Neuron (in vitro differentiated cells): ENCODE results near the gene ITIH1.

Experiments
- H2AFZ ChIP-seq: one replicate; pipeline ENCODE4 v1.6.1; 2013; ENCODE audit warnings: low read depth, mild to moderate bottlenecking, inconsistent platforms, low read length, moderate library complexity
- H3K27me3 ChIP-seq: one replicate; pipeline ENCODE4 v1.6.1; 2013; ENCODE audit warnings: low read length; ENCODE audit not compliant: insufficient read depth
- H3K36me3 ChIP-seq: one replicate; pipeline ENCODE4 v1.6.1; 2013; ENCODE audit warnings: low read length; ENCODE audit not compliant: insufficient read depth
- H3K4me1 ChIP-seq: one replicate; pipeline ENCODE4 v1.6.1; 2013; ENCODE audit warnings: low read length; ENCODE audit not compliant: insufficient read depth
- H3K4me3 ChIP-seq: 2 replicates; pipeline ENCODE4 v1.5.1; 2013; ENCODE audit warnings: mild to moderate bottlenecking, low read length, moderate library complexity
- H3K9me3 ChIP-seq: one replicate; pipeline ENCODE4 v1.6.1; 2013; ENCODE audit warnings: low read length

Gene ITIH1

GRCh38 chr3:52788890-52789745 lies 11.7 kb downstream of the ITIH1 start:
- no peaks in the 10 kb centered on the region for H3K4me1 ChIP-seq
- no peak overlapping the region for H2AFZ ChIP-seq
- H3K4me3 ChIP-seq, result no peak overlapping the region
- H3K27me3 ChIP-seq, result peaks cover 4% of the 10 kb centered on the region
- H3K9me3 ChIP-seq, result no peaks in the 10 kb centered on the region
- no peaks in the 10 kb centered on the region for H3K36me3 ChIP-seq

- H3K9me3 ChIP-seq, result no peaks in the 10 kb centered on the region
- no peak overlapping the region for H2AFZ ChIP-seq
- H3K4me1 ChIP-seq, result peaks cover 2% of the 10 kb centered on the region
- H3K36me3 ChIP-seq, result no peaks in the 10 kb centered on the region
- no peak overlapping the region for H3K4me3 ChIP-seq
- H3K27me3 ChIP-seq, result peaks cover 4% of the 10 kb centered on the region
Observed at GRCh38 chr3:52789746-52790040, 12.3 kb downstream of the ITIH1 start.

- no peak overlapping the region for H2AFZ ChIP-seq
- no peaks in the 10 kb centered on the region for H3K36me3 ChIP-seq
- no peaks in the 10 kb centered on the region for H3K9me3 ChIP-seq
- no peak overlapping the region for H3K4me3 ChIP-seq
- peaks cover 4% of the 10 kb centered on the region for H3K4me1 ChIP-seq
- peaks cover 4% of the 10 kb centered on the region for H3K27me3 ChIP-seq
Observed at GRCh38 chr3:52790337-52790736, 12.9 kb downstream of the ITIH1 start.

GRCh38 chr3:52790741-52791140 lies 13.3 kb downstream of the ITIH1 start:
- Histone ChIP-seq H3K36me3 (no peaks in the 10 kb centered on the region), H3K4me1 (peaks cover 4% of the 10 kb centered on the region), H2AFZ (no peak overlapping the region), H3K4me3 (no peak overlapping the region), H3K27me3 (peaks cover 4% of the 10 kb centered on the region), H3K9me3 (no peaks in the 10 kb centered on the region)

- Histone ChIP-seq H3K4me3 (no peak overlapping the region), H3K4me1 (peaks cover 4% of the 10 kb centered on the region), H3K27me3 (peaks cover 4% of the 10 kb centered on the region), H3K36me3 (no peaks in the 10 kb centered on the region), H2AFZ (no peak overlapping the region), H3K9me3 (no peaks in the 10 kb centered on the region)
Observed at GRCh38 chr3:52791366-52791765, 14.0 kb downstream of the ITIH1 start.

GRCh38 chr3:52791928-52792327 lies 14.5 kb downstream of the ITIH1 start:
- Histone ChIP-seq H3K4me1 (peaks cover 4% of the 10 kb centered on the region), H2AFZ (no peak overlapping the region), H3K36me3 (no peaks in the 10 kb centered on the region), H3K4me3 (no peak overlapping the region), H3K9me3 (no peaks in the 10 kb centered on the region), H3K27me3 (peaks cover 4% of the 10 kb centered on the region)

GRCh38 chr3:52792413-52792812 lies 15.0 kb downstream of the ITIH1 start:
- H3K9me3 ChIP-seq, result no peaks in the 10 kb centered on the region
- H3K27me3 ChIP-seq, result peaks cover 4% of the 10 kb centered on the region
- no peaks in the 10 kb centered on the region for H3K36me3 ChIP-seq
- H3K4me1 ChIP-seq, result peaks cover 4% of the 10 kb centered on the region
- no peak overlapping the region for H2AFZ ChIP-seq
- no peak overlapping the region for H3K4me3 ChIP-seq

- no peaks in the 10 kb centered on the region for H3K9me3 ChIP-seq
- peaks cover 4% of the 10 kb centered on the region for H3K4me1 ChIP-seq
- no peaks in the 10 kb centered on the region for H3K36me3 ChIP-seq
- no peak overlapping the region for H3K4me3 ChIP-seq
- peaks cover 2% of the 10 kb centered on the region for H3K27me3 ChIP-seq
- no peak overlapping the region for H2AFZ ChIP-seq
Observed at GRCh38 chr3:52792961-52793695, 15.7 kb downstream of the ITIH1 start.

- peaks cover 2% of the 10 kb centered on the region for H3K27me3 ChIP-seq
- H3K4me1 ChIP-seq, result peaks cover 4% of the 10 kb centered on the region
- no peaks in the 10 kb centered on the region for H3K9me3 ChIP-seq
- H2AFZ ChIP-seq, result no peak overlapping the region
- no peaks in the 10 kb centered on the region for H3K36me3 ChIP-seq
- no peak overlapping the region for H3K4me3 ChIP-seq
Observed at GRCh38 chr3:52793702-52794611, 16.6 kb downstream of the ITIH1 start.

GRCh38 chr3:52794612-52795099 lies 17.3 kb downstream of the ITIH1 start, which contains the start of gene ITIH3:
Gene ITIH3, plus strand, starts transcription at chr3:52794796. Its CDS starts 8 bp downstream, at chr3:52794804.
- Histone ChIP-seq H3K4me1 (peaks cover 4% of the 10 kb centered on the region), H3K9me3 (no peaks in the 10 kb centered on the region), H2AFZ (no peak within 1 kb of the TSS), H3K36me3 (no peaks in the 10 kb centered on the region), H3K4me3 (no peak within 1 kb of the TSS), H3K27me3 (peaks cover 2% of the 10 kb centered on the region)

- peaks cover 2% of the 10 kb centered on the region for H3K27me3 ChIP-seq
Observed at GRCh38 chr3:52795298-52795900, 18.0 kb downstream of the ITIH1 start.

GRCh38 chr3:52796411-52796810 lies 19.0 kb downstream of the ITIH1 start:
- no peaks in the 10 kb centered on the region for H3K36me3 ChIP-seq
- H2AFZ ChIP-seq, result no peak overlapping the region
- no peaks in the 10 kb centered on the region for H3K9me3 ChIP-seq
- no peak overlapping the region for H3K4me3 ChIP-seq
- H3K4me1 ChIP-seq, result peaks cover 4% of the 10 kb centered on the region
- peaks cover 2% of the 10 kb centered on the region for H3K27me3 ChIP-seq

More at GRCh38 chr3:52795298-52795900, 18.0 kb downstream of the ITIH1 start:
- no peaks in the 10 kb centered on the region for H3K9me3 ChIP-seq
- no peak overlapping the region for H3K4me3 ChIP-seq
- H2AFZ ChIP-seq, result no peak overlapping the region
- H3K4me1 ChIP-seq, result peaks cover 4% of the 10 kb centered on the region
- H3K36me3 ChIP-seq, result no peaks in the 10 kb centered on the region
